ENCODE results near the gene PIGZ.

Gene PIGZ

GRCh38 chr3:196997311-196997710 is 28.7 kb upstream of the PIGZ start:
- H3K9me3 ChIP-seq (ENCODE audit: control insufficient read depth, low read length), result no peaks in the 10 kb centered on the region
- no peaks in the 10 kb centered on the region for H3K4me1 ChIP-seq (ENCODE audit: control insufficient read depth, insufficient read depth, low read length)
- H3K36me3 ChIP-seq (ENCODE audit: control insufficient read depth, insufficient read depth, low read length), result no peaks in the 10 kb centered on the region
- no peak overlapping the region for H3K4me3 ChIP-seq (ENCODE audit: low read length)
- H3K27me3 ChIP-seq (ENCODE audit: control insufficient read depth, insufficient read depth, low read length), result no peaks in the 10 kb centered on the region
- no peak overlapping the region for H3K9ac ChIP-seq (ENCODE audit: low read length)

- H3K9ac ChIP-seq (ENCODE audit: low read length), result no peak overlapping the region
- H3K4me3 ChIP-seq (ENCODE audit: low read length), result no peak overlapping the region
- H3K36me3 ChIP-seq (ENCODE audit: control insufficient read depth, insufficient read depth, low read length), result no peaks in the 10 kb centered on the region
- H3K4me1 ChIP-seq (ENCODE audit: control insufficient read depth, insufficient read depth, low read length), result no peaks in the 10 kb centered on the region
- H3K9me3 ChIP-seq (ENCODE audit: control insufficient read depth, low read length), result no peaks in the 10 kb centered on the region
- no peaks in the 10 kb centered on the region for H3K27me3 ChIP-seq (ENCODE audit: control insufficient read depth, insufficient read depth, low read length)
These were observed 28.0 kb upstream of the PIGZ start for GRCh38 chr3:196996454-196997265.

- Histone ChIP-seq H3K4me3 (ENCODE audit: low read length) (no peak overlapping the region), H3K4me1 (ENCODE audit: control insufficient read depth, insufficient read depth, low read length) (no peaks in the 10 kb centered on the region), H3K9ac (ENCODE audit: low read length) (no peak overlapping the region), H3K36me3 (ENCODE audit: control insufficient read depth, insufficient read depth, low read length) (no peaks in the 10 kb centered on the region), H3K27me3 (ENCODE audit: control insufficient read depth, insufficient read depth, low read length) (no peaks in the 10 kb centered on the region), H3K9me3 (ENCODE audit: control insufficient read depth, low read length) (no peaks in the 10 kb centered on the region)
These were observed 27.2 kb upstream of the PIGZ start for GRCh38 chr3:196995646-196996355.

- Histone ChIP-seq H3K9ac (ENCODE audit: low read length) (no peak overlapping the region), H3K36me3 (ENCODE audit: control insufficient read depth, insufficient read depth, low read length) (no peaks in the 10 kb centered on the region), H3K4me3 (ENCODE audit: low read length) (no peak overlapping the region), H3K4me1 (ENCODE audit: control insufficient read depth, insufficient read depth, low read length) (no peaks in the 10 kb centered on the region), H3K27me3 (ENCODE audit: control insufficient read depth, insufficient read depth, low read length) (no peaks in the 10 kb centered on the region), H3K9me3 (ENCODE audit: control insufficient read depth, low read length) (no peaks in the 10 kb centered on the region)
These were observed 26.4 kb upstream of the PIGZ start for GRCh38 chr3:196995027-196995426.

- H3K9ac ChIP-seq (ENCODE audit: low read length), result no peak overlapping the region
- no peak overlapping the region for H3K4me3 ChIP-seq (ENCODE audit: low read length)
- no peaks in the 10 kb centered on the region for H3K36me3 ChIP-seq (ENCODE audit: control insufficient read depth, insufficient read depth, low read length)
- H3K9me3 ChIP-seq (ENCODE audit: control insufficient read depth, low read length), result no peaks in the 10 kb centered on the region
- H3K27me3 ChIP-seq (ENCODE audit: control insufficient read depth, insufficient read depth, low read length), result no peaks in the 10 kb centered on the region
- no peaks in the 10 kb centered on the region for H3K4me1 ChIP-seq (ENCODE audit: control insufficient read depth, insufficient read depth, low read length)
These were observed 25.4 kb upstream of the PIGZ start for GRCh38 chr3:196994056-196994455.

- no peak overlapping the region for H3K9ac ChIP-seq (ENCODE audit: low read length)
- no peak overlapping the region for H3K4me3 ChIP-seq (ENCODE audit: low read length)
- no peaks in the 10 kb centered on the region for H3K9me3 ChIP-seq (ENCODE audit: control insufficient read depth, low read length)
- no peaks in the 10 kb centered on the region for H3K36me3 ChIP-seq (ENCODE audit: control insufficient read depth, insufficient read depth, low read length)
- H3K27me3 ChIP-seq (ENCODE audit: control insufficient read depth, insufficient read depth, low read length), result no peaks in the 10 kb centered on the region
- H3K4me1 ChIP-seq (ENCODE audit: control insufficient read depth, insufficient read depth, low read length), result no peaks in the 10 kb centered on the region
These were observed 23.9 kb upstream of the PIGZ start for GRCh38 chr3:196992461-196993065.

- Histone ChIP-seq H3K4me3 (ENCODE audit: low read length) (no peak overlapping the region), H3K9ac (ENCODE audit: low read length) (no peak overlapping the region), H3K4me1 (ENCODE audit: control insufficient read depth, insufficient read depth, low read length) (no peaks in the 10 kb centered on the region), H3K27me3 (ENCODE audit: control insufficient read depth, insufficient read depth, low read length) (no peaks in the 10 kb centered on the region), H3K36me3 (ENCODE audit: control insufficient read depth, insufficient read depth, low read length) (no peaks in the 10 kb centered on the region), H3K9me3 (ENCODE audit: control insufficient read depth, low read length) (no peaks in the 10 kb centered on the region)
These were observed 23.2 kb upstream of the PIGZ start for GRCh38 chr3:196991581-196992460.

- Histone ChIP-seq H3K4me3 (ENCODE audit: low read length) (no peak overlapping the region), H3K36me3 (ENCODE audit: control insufficient read depth, insufficient read depth, low read length) (no peaks in the 10 kb centered on the region), H3K4me1 (ENCODE audit: control insufficient read depth, insufficient read depth, low read length) (no peaks in the 10 kb centered on the region), H3K27me3 (ENCODE audit: control insufficient read depth, insufficient read depth, low read length) (no peaks in the 10 kb centered on the region), H3K9ac (ENCODE audit: low read length) (no peak overlapping the region), H3K9me3 (ENCODE audit: control insufficient read depth, low read length) (no peaks in the 10 kb centered on the region)
These were observed 22.0 kb upstream of the PIGZ start for GRCh38 chr3:196990601-196991007.

GRCh38 chr3:196989721-196990262 is 21.2 kb upstream of the PIGZ start:
- no peaks in the 10 kb centered on the region for H3K36me3 ChIP-seq (ENCODE audit: control insufficient read depth, insufficient read depth, low read length)
- H3K9me3 ChIP-seq (ENCODE audit: control insufficient read depth, low read length), result no peaks in the 10 kb centered on the region
- no peaks in the 10 kb centered on the region for H3K4me1 ChIP-seq (ENCODE audit: control insufficient read depth, insufficient read depth, low read length)

GRCh38 chr3:196988241-196989029 is 19.8 kb upstream of the PIGZ start:
- no peak overlapping the region for H3K9ac ChIP-seq (ENCODE audit: low read length)
- H3K27me3 ChIP-seq (ENCODE audit: control insufficient read depth, insufficient read depth, low read length), result no peaks in the 10 kb centered on the region
- no peaks in the 10 kb centered on the region for H3K4me1 ChIP-seq (ENCODE audit: control insufficient read depth, insufficient read depth, low read length)
- H3K4me3 ChIP-seq (ENCODE audit: low read length), result no peak overlapping the region
- H3K9me3 ChIP-seq (ENCODE audit: control insufficient read depth, low read length), result no peaks in the 10 kb centered on the region
- no peaks in the 10 kb centered on the region for H3K36me3 ChIP-seq (ENCODE audit: control insufficient read depth, insufficient read depth, low read length)

More at GRCh38 chr3:196989721-196990262, 21.2 kb upstream of the PIGZ start:
- no peak overlapping the region for H3K4me3 ChIP-seq (ENCODE audit: low read length)
- no peaks in the 10 kb centered on the region for H3K27me3 ChIP-seq (ENCODE audit: control insufficient read depth, insufficient read depth, low read length)
- H3K9ac ChIP-seq (ENCODE audit: low read length), result no peak overlapping the region

- Histone ChIP-seq H3K36me3 (ENCODE audit: control insufficient read depth, insufficient read depth, low read length) (no peaks in the 10 kb centered on the region), H3K4me1 (ENCODE audit: control insufficient read depth, insufficient read depth, low read length) (no peaks in the 10 kb centered on the region), H3K9me3 (ENCODE audit: control insufficient read depth, low read length) (no peaks in the 10 kb centered on the region), H3K27me3 (ENCODE audit: control insufficient read depth, insufficient read depth, low read length) (no peaks in the 10 kb centered on the region), H3K9ac (ENCODE audit: low read length) (no peak overlapping the region), H3K4me3 (ENCODE audit: low read length) (no peak overlapping the region)
These were observed 18.4 kb upstream of the PIGZ start for GRCh38 chr3:196987022-196987421.
